ENCODE data around the gene SLC10A7.

SLC10A7 gene

DNA sequence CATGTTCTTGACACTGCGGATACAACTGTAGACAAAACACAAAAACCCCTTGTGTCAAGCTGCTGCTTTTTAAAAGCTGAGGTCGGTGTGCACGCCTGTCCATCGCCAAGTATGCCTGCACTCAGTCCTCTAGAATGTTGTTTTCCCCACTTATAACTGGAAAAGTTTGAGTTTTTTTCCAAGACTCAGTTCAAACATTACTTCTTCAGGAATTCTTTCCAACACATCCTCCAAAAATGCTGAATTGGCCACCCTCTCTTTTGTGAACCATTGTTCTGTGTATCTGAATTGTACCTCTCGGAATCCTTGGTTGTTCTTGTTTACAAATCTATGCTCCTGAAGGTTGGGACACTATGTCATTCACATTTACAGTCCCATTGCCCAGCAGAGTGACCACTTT lies 212.8 kb downstream of the SLC10A7 start:
- DNase-seq (ENCODE audit: low spot score), result no peak

DNA sequence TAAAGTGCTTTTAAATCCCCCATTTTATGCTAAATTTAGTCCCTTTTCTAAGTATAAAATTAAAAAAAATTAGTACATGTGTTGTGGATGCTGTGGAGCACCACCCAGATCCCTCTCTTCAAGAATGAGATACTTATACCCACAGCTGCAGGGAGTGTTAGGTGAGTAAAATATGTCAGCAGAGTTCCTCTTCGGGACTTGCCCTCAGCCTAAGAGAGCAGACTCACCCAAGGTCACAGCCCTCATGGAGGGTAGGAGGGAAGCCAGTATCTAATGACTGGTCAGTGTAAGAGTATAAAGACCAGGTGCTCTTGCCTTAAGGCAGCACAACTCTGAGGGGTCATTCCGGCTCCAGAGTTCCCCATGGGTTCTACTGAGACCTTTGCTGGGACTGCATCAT lies 218.9 kb downstream of the SLC10A7 start:
- no peak for DNase-seq (ENCODE audit: low spot score)

DNA sequence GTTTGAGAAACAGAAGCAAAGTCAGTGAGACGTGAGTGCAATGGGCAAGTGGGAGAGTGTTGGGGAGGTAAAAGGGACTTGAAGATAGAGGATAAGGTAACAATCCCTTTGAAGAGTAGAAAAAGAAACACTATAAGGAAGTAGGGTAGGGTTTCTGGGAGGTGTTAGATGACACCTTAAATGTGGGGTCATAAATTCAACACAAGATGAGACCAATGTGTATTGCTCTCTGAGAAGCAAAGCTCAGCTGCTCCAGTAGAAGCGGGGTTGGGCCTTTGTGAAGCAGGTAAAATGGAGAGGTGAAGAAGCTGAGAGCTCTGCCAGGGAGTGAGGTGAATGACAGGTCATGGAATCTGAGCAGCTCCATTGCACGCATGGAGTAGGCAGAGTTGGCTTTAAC lies 222.1 kb downstream of the SLC10A7 start:
- no peak for DNase-seq (ENCODE audit: low spot score)

DNA sequence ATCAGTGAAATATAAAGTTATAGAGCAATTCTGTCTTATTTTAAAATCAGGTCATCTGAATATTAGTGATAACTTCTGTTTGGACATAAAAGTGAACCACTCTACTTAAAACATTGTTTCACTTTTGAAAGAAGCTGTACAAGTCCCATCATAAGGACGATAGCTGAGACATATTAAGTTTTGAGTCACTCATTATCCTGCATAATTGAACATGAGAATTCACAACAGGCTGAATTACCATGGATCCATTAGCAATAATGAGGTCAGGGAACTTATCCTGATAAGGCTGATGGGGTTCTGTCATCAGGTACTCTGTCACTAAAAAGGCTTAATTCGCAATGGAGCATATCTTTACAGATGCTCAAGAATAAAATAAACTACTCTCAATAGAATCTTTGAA lies 227.0 kb downstream of the SLC10A7 start:
- no peak for DNase-seq (ENCODE audit: low spot score)

DNA sequence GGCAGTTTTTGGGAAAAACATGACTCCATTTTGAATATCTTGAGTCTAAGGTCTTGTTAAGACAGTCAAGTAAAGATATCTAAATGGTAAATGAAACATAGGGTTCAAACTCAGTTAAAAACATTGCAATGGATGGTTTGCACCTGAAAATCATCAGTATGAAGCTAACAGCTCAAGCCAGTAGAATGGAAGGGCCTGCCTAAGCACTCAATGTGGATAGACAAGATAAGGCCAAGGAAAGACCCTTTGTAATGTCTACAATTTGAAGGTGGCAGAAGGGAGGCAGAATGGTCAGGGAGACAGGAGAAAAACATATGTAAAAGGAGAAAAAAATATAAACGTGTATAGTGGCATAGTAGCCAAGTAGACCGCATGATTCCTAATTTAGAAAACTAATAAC lies 229.2 kb downstream of the SLC10A7 start:
- no peak for DNase-seq (ENCODE audit: low spot score)

DNA sequence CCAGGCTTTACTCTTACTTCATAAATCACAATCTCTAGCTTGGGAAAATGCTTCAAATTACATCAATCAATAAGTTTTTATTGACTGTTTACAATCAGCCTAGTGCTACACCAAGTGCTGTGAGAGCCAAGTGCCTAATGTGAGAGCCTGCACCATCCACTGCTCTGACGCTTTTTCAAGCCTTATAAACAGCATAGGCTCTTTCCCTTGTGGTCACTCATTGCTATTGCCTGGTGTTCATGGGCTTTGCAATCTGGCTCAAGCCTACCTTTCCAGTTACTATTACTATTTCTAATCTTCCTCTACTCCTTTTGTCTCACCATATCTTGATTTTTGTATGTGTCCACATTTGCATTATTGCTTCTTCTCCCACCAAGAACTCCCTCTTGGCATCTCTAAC lies 230.4 kb downstream of the SLC10A7 start:
- DNase-seq (ENCODE audit: low spot score), result no peak

DNA sequence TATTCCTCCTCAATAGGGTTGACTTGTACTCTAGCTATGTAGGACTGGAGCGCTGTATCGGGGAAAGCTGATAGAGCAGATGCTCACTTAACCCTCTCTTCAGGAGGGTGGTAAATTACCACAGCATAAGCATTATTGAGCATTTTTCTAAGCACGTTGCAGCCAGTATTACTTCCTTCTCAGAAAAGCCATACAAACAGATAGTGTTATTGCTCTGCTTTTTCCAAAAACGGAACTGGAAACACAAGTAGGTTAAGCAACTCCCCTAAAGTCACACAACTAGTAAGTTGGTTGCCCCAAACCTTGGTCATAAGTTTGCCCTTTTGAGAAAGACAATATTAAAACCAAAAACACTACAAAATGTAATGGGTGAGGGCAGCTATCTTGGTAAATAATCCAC lies 233.5 kb downstream of the SLC10A7 start:
- DNase-seq (ENCODE audit: low spot score), result no peak

DNA sequence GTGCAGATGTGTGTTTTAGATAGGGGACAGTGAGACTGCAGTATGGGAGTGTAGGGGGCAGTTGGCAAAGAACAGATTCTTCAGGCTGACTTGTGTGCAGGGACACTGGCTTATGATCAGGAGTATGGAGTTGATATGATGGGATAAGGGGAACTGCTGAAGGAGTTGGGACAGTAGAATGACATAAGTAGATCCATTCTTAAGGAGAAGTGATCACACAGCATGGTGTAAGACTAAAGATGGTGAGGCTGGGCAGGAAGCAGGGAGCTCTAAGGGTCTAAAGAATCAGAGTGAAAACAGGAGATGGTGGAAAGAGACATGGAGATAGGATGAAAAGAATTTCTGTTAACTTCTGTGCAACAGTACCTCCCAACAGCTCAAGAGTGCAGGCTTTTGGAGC lies 236.7 kb downstream of the SLC10A7 start:
- DNase-seq (ENCODE audit: low spot score), result no peak

DNA sequence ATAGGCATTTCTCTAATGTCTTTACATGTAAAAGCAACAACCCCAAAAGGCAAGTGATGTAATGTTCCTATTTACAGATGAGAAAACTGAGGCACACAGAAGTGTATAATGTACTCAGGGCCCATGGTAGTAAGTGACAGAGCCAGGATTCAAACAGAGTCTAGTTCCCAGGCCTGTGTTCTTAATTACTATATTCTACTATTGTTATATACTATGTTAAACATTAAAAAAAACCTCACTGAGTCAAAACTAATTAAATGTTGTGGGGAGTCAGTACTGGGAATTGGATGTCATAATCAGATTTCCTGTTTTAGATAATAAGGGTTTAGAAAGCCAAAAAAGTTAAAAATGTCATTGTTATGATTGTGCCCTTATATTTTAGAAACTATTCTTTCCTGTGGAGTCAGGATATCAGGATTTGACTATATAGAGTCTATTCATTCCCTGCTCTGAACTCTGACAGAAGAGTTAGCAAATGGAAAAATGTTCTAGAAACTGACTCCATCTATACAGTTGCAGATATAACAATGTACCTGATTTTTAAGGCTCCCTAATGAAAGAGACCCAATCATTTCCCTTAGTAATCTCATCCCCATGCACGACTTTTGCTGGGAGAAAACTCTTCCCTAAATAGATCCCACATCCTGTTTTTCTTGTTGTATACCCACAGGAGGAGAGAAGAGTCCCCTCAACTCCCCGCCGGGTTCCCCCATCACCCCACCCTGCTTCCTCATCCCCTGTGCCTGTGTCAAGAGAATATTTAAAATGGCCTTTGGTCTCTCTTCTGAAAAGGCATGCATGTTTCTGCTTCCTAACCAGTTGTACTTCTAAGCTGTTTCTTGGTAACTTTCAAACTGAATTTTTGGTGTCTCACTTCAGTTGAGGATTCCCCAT lies 237.7 kb downstream of the SLC10A7 start:
- DNase-seq (ENCODE audit: low spot score), result no peak

DNA sequence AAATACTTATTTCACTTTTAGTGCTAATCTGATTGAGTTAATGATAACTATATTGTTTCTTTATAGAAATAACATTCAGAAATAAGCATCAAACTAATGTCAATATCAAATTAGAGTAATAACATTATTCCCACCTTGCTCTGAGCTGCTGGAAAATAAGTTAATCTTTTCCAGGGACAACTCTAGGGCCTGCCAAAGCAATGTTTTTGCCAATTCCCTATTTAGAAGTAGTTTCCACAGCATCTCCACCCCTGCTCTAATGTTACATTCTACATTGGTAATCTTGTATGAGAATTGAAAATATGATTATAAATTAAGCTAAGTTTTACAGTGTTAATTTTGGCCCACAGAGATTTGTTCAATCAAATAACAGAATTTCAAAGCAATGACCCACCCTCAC lies 239.1 kb downstream of the SLC10A7 start:
- no peak for DNase-seq (ENCODE audit: low spot score)

DNA sequence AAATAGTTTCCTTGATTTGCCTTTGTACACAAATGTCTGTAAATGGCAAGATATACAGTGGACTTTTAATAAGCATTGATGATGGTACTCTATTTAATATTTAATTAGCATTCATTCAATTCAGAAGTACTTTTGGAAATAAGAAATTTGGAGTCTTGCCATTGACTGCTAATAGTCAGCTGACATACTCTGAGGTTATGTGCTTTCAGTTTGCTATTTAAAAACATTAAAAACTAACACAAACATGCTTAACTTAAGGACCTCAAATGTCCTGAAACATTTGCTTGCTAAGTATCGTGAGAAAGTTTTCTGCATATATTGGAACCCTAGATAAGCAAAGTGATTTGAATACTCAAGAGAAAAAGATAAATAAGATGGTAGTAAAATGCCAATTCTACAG lies 242.8 kb downstream of the SLC10A7 start:
- DNase-seq (ENCODE audit: low spot score), result no peak

DNA sequence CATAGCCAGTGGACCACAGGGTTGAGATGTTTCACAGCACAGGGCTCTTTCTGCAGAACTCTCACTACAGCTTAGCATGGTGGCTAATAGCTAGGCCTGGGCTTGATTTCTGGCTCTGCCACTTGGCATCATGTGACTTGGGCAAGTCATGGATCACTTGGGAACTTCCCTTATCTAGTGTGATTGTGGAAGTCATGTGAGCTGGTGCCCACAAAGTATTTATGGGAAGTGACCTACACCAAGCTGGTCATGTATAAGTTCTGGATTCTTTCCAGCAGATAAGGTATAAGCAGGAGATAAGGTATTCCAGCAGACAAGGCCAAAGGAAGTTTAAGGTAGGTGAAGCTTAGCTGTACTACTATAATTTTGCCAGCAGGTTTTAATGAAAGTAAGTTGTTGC lies 246.4 kb downstream of the SLC10A7 start:
- DNase-seq (ENCODE audit: low spot score), result no peak

DNA sequence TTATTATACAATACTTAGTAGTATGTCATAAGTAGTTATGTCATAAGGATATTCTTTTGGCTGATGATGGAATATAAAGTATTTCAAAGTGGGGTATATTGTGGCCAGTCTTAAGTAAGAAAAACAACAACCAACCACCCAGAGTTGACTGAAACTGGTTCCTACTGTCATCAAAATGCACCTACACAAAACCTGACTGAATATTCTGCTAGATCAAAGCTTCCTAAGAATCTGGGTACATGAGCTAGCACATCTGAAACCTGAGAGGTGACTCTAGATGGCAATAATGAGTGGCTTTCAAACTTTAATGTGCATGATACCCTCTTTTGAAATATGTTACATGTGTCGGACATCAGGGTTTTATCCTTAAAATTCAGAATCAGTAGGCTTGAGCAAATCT lies 247.0 kb downstream of the SLC10A7 start:
- no peak for DNase-seq (ENCODE audit: low spot score)

DNA sequence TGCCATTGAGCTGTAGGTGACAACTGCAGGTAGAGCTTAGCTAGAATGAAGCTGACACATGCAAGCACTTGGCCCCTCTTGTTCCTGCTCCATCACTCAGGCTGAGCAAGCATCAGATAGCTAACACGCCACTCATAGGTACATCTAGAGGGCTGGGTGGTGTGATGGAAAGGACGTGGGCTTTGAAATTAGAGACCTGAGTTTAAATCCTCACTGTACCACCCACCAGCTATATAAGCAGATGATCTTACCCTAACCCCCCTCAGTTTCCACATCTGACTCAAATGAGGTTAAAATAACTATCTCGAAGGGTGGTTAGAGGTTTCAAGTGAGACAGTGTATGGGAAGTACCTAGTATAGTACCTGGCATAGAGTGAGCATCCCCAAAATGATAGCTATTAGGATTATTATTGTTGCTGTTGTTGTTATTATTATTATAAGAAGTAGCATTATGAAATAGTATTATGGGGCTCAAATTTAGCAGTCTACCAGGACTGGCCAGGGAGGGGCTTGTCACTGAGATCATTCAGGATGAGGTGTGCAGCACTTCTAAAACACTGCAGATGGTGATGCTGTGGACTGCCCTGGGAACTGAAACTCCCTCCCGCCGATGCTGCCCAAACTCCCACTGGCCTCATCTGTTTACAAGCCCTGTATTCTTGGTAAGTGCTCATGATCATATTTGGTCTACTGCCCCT lies 248.4 kb downstream of the SLC10A7 start:
- no peak for DNase-seq (ENCODE audit: low spot score)

DNA sequence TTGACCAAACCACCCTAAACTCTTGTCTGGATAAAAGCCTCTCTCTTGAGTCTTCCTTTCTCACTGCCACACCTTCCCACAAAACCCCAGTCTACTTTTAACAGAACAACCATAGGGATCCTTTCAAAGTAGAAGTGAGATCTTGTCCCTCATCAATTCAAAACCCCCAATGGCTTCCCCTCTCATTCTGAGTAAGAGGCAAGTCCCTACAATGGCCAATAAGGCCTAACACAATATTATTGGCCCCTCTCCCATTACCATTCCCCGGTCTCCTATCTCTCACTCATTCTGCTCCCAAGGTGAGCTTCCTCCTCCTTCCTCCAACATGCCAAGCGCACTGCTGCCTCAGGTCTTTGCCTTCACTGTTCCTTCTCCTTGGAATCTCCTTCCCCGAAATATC lies 250.3 kb downstream of the SLC10A7 start:
- DNase-seq (ENCODE audit: low spot score), result no peak

DNA sequence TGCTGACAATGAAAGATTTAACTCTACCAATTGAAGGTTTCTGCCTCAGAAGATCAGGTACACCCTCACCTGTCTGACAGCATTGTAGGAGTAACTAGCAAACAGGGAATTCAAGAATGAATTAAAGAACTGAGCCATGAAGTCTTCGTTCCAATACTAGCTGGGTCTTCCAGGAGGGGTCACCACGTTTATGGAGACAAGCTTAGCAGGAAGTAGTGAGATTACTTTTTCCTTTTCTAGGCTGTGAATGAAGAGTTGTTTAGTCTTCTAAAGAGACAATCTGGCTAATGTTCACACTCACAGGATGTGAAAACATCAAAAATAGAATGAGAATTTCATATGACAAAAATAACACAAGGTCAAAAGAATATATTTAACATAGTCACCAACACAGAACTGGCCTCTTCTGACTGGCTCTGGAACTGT lies 252.5 kb downstream of the SLC10A7 start:
- no peak for DNase-seq (ENCODE audit: low spot score)

DNA sequence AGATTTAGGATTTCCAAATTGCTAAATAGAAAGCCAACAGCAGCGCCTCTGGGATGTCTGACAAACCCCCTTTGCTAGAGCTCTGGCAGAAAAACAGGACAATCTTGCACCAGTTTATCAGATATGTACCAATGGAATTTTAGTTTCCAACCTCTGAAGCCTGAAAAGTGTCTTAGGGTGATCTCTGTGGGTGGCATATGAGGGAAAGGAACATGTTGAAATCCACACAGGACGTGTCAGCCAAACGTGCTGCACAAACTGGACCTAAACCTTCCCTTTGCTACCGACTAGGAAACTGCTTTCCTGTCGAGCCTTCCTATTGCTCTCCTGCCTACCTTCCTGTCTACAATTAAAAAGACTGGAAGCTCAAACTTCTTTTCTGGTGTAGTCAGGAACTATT lies 253.9 kb downstream of the SLC10A7 start:
- no peak for DNase-seq (ENCODE audit: low spot score)

DNA sequence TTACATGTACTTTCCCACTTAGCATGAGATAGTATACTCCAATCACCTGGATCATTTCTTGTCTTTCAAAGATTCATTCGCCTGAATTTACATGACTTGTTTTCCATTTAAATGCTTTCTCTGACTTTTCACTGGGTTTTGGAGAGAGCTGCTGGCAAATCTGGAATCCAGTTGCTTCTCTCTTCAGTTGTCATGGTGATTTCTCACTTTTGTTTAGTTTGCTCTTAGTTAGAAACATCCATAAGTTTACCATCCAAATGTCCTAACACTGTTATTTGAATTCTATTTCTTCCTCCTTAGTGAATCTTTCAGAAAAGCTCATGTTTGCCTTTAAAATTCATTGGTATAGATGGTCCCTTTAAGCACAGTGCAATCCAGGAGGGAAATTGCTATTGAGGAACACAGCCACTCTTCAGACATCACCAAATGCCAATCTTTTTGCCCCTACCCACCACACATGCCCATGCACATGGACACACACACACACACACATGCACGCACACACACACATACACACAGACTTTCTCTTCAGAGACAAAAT lies 255.7 kb downstream of the SLC10A7 start:
- DNase-seq (ENCODE audit: low spot score), result no peak

DNA sequence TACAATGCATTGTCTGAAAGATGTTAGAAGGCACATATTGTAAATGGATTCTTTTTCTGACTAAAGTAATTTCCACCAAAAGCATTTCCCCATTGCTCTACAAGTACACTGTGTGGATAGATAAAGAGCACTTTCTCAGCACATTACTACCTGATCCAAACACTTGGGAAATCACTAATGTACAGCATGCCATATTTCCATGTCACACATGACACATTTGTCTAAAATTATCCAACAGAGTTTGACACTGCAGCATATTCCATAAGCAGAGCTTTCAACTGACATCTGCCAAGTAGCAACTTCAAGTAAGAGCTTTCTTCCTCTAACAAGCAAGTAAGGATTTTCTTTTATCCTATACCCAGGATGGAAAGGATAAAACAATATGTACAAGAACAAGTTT lies 257.9 kb downstream of the SLC10A7 start:
- no peak for DNase-seq (ENCODE audit: low spot score)

DNA sequence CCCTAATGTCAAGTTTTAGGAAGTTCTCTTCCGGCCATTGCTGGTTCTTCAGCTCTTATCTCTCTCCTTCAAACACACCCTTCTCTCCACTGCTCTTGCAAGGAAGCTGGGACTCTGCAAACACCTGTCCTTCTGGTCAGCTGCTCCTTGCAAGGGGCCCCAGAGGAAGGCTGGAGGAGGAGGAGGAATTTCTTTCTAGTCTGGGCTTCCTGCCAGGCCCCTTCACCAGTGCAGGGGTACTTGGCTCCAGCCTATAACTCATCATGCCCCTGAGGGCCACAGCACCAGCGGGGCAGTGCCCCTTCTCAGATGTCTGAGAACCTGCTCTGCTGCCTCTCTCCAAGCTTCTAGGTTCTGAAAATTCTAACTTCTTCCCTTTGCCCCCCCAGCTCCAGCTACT lies 260.7 kb downstream of the SLC10A7 start:
- no peak for DNase-seq (ENCODE audit: low spot score)

DNA sequence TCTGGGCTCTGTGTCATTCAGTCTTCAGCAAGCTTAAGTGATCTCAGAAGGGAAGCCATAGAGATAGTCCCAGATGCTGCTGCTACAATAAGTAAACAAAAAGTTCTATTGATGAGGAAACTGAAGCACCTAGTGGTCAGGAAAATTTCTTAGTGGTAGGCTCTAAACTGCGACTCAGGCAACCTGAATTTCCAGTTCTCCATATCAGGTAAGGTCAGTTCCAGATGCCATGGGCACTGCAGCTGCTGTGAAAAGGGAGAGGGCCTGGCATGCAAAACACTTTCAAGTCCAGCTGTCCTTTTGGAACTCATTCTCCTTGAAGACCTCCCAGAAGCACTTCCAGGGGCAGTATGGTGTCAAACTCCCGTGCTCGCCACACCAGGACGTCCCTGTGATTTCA lies 261.2 kb downstream of the SLC10A7 start:
- no peak for DNase-seq (ENCODE audit: low spot score)

DNA sequence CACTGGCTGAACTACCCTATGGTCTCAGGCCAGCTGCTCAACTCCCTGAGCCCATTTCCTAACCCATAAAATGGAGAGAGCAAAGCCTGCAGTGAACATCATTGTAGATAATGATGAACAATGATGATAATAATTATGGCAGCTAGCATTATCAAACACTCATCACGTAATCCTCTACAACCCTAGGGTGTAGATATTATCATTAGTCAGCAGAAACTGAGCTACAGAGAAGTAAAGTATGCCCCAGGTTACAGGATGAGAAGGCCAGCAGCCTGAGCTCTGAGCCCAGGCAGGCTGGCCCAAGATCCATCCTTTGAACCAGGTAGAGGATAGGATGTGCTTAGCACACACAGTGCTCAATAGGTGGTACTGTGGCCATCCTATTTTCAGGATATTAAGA lies 264.2 kb downstream of the SLC10A7 start:
- DNase-seq (ENCODE audit: low spot score), result no peak

DNA sequence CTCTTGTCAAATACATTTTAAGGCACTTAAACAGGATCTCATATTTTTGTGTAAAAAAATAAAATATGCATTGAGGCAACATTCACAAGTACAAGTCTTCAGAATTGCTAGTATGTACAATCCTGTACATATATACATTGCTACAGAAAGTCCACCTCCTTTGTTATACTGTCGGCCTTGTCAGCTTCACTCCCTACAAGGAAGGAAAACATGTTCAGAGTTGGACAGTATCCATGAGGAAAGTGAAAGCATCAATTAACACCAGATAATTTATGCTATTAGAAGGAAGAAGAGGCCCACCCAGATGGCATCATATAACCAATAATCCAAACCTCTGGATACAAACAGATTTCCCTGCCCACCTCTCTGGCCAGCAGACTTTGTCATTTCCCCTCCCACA lies 265.4 kb downstream of the SLC10A7 start:
- DNase-seq (ENCODE audit: low spot score), result no peak

Measured in NAMALWA (cell line).